Measurements from ENCODE around the gene CELF2. TPM values are rescaled to one million over a fixed set of nuclear protein-coding genes. Genes with fewer than 3 reads are reported as not detected.

Gene CELF2
- total RNA-seq, 2 experiments from 2014 or later = 197 to 205 TPM

DNA sequence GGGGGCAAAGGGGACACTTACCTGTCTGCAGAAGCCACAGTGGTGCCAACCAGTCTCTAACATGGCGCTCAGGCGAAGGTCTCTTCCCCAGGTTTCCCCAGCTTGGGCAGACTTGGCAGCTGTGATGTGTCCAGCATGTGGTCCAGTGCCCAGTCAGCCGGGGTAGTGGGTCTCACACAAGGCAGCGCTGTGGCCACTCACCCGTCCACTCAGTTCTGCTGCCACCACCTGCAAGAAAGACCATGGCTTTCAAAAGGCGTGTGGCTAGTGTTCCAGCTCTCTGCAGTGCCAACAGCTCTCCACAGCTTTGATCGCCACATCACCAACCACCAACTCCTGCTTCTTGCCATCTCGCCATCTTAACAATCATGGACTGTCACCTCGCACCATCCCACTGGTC, 334.1 kb downstream of the CELF2 start:
- ChIA-PET CTCF (no interaction called here), POLR2A (no interaction called here)
- H3K36me3 Mint-ChIP-seq (ENCODE audit: low read depth) = no peaks in the 10 kb centered on the region
- no peak overlapping the region for H3K4me3 Mint-ChIP-seq
- no peaks in the 10 kb centered on the region for H3K27me3 Mint-ChIP-seq
- intact Hi-C loops (cut with DNase I, micrococcal nuclease) = no loop called here
- DNase-seq (no peak), ATAC-seq (ENCODE audit: poor library complexity) (no peak)
- Histone ChIP-seq H3K27ac (ENCODE audit: low read depth in 1 of 2, low read length in 2 of 2) (no peak overlapping the region), H3K4me3 (ENCODE audit: low read length) (no peak overlapping the region), H3K36me3 (ENCODE audit: insufficient read depth, low read length) (no peaks in the 10 kb centered on the region), H3K27me3 (ENCODE audit: control insufficient read depth in 1 of 2, insufficient read depth in 2 of 2, low read length in 2 of 2) (no peaks in the 10 kb centered on the region), H3K9me3 (ENCODE audit: control insufficient read depth in 1 of 2, insufficient read depth in 1 of 2, low read length in 2 of 2) (no peaks in the 10 kb centered on the region), H3K4me1 (ENCODE audit: insufficient read depth, low read length) (no peaks in the 10 kb centered on the region)
- no peaks in the 10 kb centered on the region for H3K4me1 Mint-ChIP-seq (ENCODE audit: low read depth)
- H3K27ac Mint-ChIP-seq = no peak overlapping the region
- no peaks in the 10 kb centered on the region for H3K9me3 Mint-ChIP-seq
- TF ChIP-seq, protein P1, sequence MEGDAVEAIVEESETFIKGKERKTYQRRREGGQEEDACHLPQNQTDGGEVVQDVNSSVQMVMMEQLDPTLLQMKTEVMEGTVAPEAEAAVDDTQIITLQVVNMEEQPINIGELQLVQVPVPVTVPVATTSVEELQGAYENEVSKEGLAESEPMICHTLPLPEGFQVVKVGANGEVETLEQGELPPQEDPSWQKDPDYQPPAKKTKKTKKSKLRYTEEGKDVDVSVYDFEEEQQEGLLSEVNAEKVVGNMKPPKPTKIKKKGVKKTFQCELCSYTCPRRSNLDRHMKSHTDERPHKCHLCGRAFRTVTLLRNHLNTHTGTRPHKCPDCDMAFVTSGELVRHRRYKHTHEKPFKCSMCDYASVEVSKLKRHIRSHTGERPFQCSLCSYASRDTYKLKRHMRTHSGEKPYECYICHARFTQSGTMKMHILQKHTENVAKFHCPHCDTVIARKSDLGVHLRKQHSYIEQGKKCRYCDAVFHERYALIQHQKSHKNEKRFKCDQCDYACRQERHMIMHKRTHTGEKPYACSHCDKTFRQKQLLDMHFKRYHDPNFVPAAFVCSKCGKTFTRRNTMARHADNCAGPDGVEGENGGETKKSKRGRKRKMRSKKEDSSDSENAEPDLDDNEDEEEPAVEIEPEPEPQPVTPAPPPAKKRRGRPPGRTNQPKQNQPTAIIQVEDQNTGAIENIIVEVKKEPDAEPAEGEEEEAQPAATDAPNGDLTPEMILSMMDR (IDR thresholded peaks at IDR 0.05) = no peak

DNA sequence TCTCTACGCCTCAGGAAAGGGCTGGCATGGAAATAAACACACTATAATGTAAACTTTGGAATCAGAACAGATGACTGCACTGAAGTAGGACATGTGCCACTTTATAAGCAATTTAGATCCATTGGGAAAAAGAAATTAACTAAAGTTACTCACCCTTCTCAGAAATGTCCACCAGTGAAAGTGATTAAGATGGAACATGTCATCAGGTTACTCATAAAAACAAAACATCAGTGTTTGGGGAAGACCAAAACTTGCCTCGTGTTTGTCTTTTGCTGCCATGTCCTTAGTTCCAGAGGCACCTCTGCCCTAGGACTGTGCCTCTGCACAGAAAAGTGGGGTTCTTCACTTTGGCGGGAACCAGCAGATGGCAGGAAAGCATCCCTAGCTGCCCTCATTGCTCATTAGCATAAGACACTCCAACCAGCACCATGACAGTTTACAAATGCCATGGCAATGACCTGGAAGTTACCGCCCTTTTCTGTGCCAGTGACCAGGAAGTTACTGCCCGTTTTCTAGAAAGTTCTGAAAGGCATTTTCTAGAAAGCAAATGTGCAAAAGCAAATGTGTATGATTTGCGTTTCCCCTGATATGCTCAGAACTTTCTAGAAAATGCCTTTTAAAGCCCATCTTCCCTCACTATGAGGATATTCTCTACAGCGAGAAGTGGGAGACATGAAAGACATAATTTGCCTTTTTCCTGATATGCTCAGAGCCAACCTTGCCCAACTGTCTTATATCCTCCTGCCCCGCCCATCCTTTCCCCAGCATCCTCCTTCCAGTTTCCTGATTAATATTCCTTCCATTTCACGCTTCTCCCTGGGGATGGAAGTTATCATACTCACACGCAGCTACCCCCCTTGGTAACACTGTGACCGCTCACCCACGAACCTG, 335.6 kb downstream of the CELF2 start:
- H3K27me3 ChIP-seq (ENCODE audit: control insufficient read depth in 1 of 2, insufficient read depth in 2 of 2, low read length in 2 of 2) = no peaks in the 10 kb centered on the region
- Mint-ChIP-seq H3K9me3 (no peaks in the 10 kb centered on the region), H3K27me3 (no peaks in the 10 kb centered on the region), H3K4me3 (no peak overlapping the region), H3K4me1 (ENCODE audit: low read depth) (no peaks in the 10 kb centered on the region), H3K36me3 (ENCODE audit: low read depth) (no peaks in the 10 kb centered on the region), H3K27ac (no peak overlapping the region)
- no peaks in the 10 kb centered on the region for H3K4me1 ChIP-seq (ENCODE audit: insufficient read depth, low read length)
- no peak for DNase-seq
- no peaks in the 10 kb centered on the region for H3K9me3 ChIP-seq (ENCODE audit: control insufficient read depth in 1 of 2, insufficient read depth in 1 of 2, low read length in 2 of 2)
- intact Hi-C loops (cut with DNase I, micrococcal nuclease) = no loop called here
- H3K4me3 ChIP-seq (ENCODE audit: low read length) = no peak overlapping the region
- H3K36me3 ChIP-seq (ENCODE audit: insufficient read depth, low read length) = no peaks in the 10 kb centered on the region
- CTCF ChIA-PET = no interaction called here
- no peak for ATAC-seq (ENCODE audit: poor library complexity)
- POLR2A ChIA-PET = no interaction called here
- no peak overlapping the region for H3K27ac ChIP-seq (ENCODE audit: low read depth in 1 of 2, low read length in 2 of 2)
- TF ChIP-seq, protein P1 (IDR thresholded peaks at IDR 0.05) = no peak

DNA sequence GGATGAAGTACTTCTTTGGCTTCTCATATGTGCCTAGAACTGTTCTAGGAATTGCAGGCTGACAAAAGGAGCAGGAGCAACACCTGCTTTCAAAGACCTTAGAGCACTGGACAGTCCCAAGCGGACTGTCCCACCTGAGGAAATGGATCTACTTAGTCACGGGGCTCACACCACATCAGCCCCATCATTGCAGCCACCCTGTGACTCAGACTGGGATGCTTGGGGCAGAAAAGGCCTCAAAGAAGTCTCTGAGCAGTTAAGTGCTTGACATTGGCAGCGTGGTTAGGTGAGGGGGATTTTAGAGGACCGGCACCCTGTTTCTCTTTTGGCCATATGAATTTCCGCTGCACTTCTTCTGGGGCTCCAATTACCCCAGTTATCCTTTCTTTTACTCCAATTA, 337.2 kb downstream of the CELF2 start:
- peaks cover 0 to 5% of the 10 kb centered on the region in 2 experiments for H3K9me3 ChIP-seq (ENCODE audit: control insufficient read depth in 1 of 2, insufficient read depth in 1 of 2, low read length in 2 of 2)
- no peaks in the 10 kb centered on the region for H3K36me3 Mint-ChIP-seq (ENCODE audit: low read depth)
- no peak overlapping the region for H3K4me3 Mint-ChIP-seq
- no peaks in the 10 kb centered on the region for H3K4me1 ChIP-seq (ENCODE audit: insufficient read depth, low read length)
- no peaks in the 10 kb centered on the region for H3K36me3 ChIP-seq (ENCODE audit: insufficient read depth, low read length)
- peaks cover 2% of the 10 kb centered on the region for H3K9me3 Mint-ChIP-seq
- no peak overlapping the region for H3K27ac ChIP-seq (ENCODE audit: low read depth in 1 of 2, low read length in 2 of 2)
- no peaks in the 10 kb centered on the region for H3K27me3 Mint-ChIP-seq
- DNase-seq (no peak), ATAC-seq (ENCODE audit: poor library complexity) (no peak)
- TF ChIP-seq, protein P1 (IDR thresholded peaks at IDR 0.05) = no peak
- no peaks in the 10 kb centered on the region for H3K4me1 Mint-ChIP-seq (ENCODE audit: low read depth)
- ChIA-PET CTCF (no interaction called here), POLR2A (no interaction called here)
- intact Hi-C loops (cut with DNase I, micrococcal nuclease) = no loop called here
- no peak overlapping the region for H3K4me3 ChIP-seq (ENCODE audit: low read length)
- no peak overlapping the region for H3K27ac Mint-ChIP-seq
- H3K27me3 ChIP-seq (ENCODE audit: control insufficient read depth in 1 of 2, insufficient read depth in 2 of 2, low read length in 2 of 2) = no peaks in the 10 kb centered on the region
